GM18868 (cell line): Measurements from ENCODE around the gene SRCIN1.

Experiments used
- ATAC-seq: cut with Tn5 transposase; IDR thresholded peaks from one replicate; pipeline ENCODE4 v1.9.1; 2021; ENCODE audit warnings: mild to moderate bottlenecking, moderate library complexity; ENCODE audit not compliant: unreplicated experiment

SRCIN1 gene

GRCh38 chr17:38585056-38585917 lies 20.5 kb downstream of the SRCIN1 start:
- no peak for ATAC-seq

DNA sequence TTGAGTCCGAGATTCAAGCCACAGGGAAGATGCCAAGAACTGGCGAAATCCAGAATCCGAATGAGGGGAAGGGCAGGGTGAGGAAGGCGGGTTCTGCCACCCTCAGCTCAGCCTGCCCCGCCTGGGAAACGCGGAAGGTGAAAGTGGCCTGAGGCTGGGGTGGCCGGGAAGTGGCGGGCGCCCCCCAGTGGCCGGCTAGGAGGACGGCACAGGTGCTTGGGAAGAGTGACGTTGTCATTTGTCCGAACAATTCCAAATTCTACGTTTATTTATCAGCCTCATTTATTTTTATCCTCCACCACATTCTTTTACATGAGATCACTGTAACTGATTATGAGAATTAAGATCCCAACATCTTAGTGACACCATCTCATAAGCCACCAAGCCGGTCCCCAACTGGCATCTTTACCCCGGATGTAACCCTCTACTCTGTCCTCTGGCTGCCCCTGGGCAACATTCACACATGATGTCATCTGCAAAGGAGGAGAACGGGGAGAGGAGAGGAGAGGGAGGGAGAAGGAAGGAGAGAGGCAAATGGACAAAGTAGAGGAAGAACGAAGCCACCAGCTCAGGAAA lies 21.3 kb downstream of the SRCIN1 start:
- no peak for ATAC-seq

- no peak for ATAC-seq
Measured at GRCh38 chr17:38583828-38584349, 21.9 kb downstream of the SRCIN1 start.

DNA sequence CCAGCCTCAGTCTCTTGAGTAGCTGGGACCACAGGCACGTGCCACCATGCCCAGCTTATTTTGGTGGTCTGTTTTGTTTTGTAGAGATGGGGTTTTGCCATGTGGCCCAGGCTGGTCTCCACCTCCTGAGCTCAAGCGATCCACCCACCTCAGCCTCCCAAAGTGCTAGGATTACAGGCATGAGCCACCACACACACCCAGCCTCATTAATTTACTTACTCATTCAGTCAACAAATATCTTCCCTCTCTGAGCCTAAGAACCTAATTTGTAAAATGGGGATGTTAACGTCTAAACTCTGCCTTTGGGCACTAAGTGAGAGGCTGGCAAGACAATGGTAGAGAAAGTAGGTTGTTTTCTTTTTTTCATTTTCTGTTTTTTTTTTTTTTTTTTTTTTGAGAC lies 22.6 kb downstream of the SRCIN1 start:
- no peak for ATAC-seq

DNA sequence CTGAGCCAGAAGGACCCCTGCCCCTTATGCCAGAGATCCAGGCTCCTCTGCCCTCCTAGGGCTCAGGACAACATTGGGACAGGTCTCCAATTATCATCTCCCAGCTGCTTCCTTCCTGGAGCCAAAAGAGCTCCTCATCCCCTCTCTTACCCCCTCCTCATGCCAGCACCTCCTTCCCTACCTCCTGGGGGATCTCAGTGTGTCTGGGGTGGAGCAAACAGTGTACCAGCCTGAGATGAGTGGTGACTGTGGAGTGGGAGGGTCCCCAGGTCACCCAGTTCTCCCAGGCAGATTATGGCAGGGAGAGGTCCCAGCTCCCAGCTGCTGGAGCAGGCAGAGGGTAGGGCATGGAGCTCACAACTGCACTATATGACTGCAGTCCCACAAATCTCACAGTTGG lies 23.7 kb downstream of the SRCIN1 start:
- ATAC-seq = no peak

DNA sequence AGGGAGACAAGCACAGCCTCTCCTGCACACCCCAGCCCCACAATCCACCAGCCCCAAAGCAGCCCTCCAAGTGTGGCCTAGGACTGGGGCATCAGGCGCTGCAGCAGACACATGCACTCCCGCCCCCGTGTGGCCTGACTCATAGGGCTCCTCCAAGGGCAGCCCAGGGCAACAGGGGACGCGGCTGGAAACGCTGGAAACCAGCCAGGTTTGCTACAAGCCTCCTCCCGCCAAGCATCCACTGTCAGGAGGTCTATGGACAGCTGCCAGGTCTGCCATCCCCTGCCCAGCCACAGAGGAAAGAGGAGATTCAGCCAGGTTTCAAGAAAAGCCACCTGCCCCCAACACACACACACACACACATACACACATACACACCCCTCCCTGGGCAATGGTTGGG lies 25.8 kb downstream of the SRCIN1 start:
- ATAC-seq = no peak

GRCh38 chr17:38579083-38579480 lies 26.7 kb downstream of the SRCIN1 start:
- no peak for ATAC-seq

GRCh38 chr17:38578229-38579082 lies 27.3 kb downstream of the SRCIN1 start:
- no peak for ATAC-seq

DNA sequence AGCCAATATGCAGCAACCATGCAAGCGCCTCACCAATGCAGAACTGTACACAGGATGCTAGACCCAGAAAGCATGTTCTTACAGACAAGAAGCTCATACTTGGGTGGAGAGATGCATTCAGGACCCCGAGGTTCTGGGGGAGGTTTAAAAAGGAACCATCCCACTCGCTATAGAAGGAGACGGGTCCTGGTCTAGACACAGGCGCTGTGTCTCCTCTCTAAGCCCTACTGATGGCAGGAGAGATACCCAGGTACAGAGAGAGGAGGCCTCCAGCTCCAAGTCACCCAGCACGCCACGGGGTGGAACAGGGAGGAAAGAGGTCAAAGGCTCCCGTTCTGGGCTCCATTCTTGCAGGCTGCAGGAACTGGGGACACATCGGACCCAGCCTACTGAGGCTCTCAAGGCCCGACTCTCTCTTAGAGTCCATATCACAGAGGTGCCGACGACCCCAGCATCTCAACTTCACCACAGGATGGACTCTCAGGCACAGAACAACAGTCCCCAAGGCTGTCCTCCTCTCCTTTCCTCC lies 28.0 kb downstream of the SRCIN1 start:
- ATAC-seq = no peak

DNA sequence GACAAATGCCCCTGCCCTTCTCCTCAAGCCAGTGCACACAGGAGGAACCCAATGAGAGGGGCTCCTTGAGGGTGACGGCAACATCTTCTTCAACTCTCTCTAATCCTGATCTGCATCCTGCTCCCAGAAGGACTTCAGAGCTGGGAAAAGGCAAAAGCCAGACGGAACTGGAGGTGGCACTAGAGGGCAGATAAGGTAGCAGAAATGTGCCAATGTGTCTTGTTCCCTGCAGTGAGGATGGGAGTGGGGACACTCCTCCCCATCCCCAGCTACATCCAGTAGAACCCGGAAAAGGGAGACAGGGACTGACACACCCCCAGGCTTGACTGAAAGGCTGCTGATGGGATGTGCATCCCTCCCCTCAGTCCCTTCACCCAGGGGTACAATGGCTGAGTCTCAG lies 28.5 kb downstream of the SRCIN1 start:
- ATAC-seq = no peak

DNA sequence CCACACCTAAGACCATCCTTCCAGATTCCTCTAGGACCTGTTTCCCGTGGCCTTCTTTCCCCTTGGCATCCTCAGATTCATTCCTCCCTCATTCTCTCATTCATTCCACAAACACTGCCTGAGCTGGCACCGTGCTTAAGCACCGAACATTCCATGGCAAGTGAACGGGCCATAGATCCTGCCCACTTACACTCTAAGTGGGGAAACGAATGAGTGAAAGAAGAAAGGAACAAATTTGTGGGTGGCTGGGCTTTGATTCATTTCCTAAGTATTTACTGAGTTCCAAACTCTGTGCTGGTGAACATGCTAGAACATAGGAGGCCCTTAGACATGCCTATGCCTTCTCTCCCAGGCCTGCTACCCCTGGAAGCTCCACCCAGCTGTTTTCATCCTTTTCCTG lies 30.0 kb downstream of the SRCIN1 start:
- no peak for ATAC-seq

DNA sequence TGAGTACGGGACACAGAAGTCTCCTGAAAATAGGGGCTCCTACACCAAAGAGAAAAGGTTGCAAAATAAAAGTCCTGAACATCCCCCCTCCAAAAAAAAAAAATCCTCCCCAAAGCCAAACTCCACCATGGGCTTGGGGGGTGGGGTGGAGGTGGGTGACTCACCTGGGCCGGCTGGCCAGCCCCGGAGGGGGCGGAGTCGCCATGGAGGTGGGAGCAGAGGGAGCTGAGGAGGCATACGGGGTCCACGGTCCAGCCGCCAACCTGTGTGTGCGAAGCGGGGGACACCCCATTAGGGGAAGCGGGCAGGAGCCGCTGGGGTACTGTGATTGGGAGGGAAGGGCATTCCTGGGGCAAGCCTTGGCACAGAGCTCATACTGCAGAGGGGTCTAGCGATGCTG lies 31.0 kb downstream of the SRCIN1 start:
- no peak for ATAC-seq

- no peak for ATAC-seq
Measured at GRCh38 chr17:38572669-38573365, 32.9 kb downstream of the SRCIN1 start.

DNA sequence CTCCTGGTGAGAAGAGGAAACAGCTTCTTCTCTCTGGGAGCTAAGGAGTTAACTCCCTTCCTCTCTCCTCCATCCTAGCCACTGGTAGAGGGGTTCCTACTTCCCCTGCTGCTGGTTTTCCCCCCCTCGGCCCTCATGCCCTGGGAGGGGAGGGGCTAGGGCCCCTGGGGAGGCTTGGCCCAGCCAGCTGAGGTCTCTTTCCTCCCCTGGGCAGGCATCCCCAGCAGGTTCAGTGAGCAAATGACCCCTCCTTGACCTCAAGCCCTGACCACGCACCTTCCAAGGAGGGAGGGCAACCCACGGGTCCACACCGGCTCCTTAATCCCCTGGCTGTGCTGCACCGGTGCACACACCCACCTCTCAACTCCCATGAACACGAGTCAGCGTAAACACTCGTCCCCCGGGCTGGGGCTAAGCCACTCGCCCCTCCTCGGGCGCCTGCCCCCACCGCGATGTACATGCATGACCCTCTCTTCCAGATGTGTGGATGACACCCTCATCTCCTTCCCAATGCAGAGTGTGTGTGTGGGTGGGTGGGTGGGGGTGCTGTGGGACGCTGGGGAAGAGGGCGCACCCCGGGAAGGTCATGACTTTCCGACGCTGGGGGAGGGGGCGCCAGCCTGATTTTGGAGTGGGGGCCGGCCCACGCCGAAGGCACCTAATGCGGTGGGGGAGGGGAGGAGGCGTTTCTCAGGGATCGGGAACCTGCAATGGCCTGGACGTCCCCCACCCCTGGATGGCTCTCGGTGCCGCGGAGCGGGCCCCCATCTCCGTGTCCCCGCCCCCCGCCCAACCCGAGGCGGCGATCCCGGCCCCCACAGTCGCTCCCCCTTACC lies 33.7 kb downstream of the SRCIN1 start:
- no peak for ATAC-seq

DNA sequence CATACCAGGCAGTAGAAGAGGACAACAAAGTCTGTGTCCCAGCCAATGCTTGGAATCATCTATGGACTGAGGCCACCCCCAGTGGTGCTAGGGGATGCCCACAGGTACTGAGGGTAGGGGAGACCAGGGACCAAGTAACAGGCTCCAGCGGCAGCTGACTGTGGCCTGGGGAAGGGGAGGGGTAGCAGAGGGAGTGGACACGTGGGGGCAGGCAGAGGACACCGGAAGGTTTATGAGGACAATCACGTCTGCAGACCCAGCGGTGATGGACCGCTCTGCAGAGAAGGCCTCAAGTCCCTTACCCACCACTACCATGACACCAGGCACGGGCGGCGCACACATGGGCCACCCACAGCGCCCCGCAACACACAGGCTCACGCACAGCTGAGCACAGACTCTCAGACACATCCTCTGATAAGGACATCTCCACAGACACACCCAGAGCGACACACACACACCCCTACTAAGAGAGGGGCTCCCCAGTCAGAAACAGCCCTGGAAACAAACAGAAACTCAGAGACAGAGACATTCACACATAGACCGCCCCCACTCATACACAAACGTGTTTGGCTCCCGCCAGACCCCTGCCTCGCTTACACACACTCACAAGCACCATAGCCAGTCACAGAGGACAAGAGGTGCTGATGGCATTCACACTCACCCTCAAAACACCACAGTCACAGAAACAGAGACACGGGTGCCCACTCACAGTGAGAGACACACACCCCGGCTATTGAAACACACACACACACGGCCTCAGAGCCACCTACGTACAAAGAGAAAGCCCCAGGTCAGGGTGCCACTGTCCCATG lies 35.8 kb downstream of the SRCIN1 start:
- no peak for ATAC-seq

DNA sequence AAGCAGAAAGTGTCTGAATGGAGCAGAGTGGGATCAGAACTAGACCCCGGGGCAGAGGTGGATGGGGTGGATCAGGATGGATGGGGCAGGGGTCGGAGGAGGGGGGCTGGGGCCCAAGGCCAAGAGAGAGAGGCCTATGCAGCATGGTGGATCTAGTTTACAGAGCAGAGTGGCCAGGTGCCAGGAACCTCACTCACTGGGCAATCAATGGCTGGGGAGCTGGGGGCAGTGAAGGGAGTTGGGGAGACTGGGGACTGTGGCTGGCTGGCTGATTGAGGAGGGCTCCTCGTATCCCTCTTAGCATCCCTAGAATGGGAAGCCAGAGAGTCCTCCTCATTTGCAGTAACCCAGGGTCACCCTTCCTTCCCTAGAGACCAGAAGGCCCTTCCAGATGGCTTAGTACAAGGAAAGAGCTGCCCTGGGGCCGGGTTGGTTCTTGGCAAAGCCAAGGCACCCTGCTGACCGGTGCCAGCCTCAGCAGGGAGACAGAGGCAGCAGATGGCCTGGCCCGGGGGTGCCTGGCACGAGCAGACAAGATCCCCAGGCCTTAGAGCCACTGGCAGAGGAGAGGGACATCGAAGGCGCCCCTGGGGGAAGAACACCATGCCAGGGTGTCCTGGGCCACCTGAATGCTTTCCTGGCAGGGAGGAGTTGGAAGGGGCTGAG lies 36.8 kb downstream of the SRCIN1 start:
- ATAC-seq = no peak

- no peak for ATAC-seq
Measured at GRCh38 chr17:38568274-38568673, 37.5 kb downstream of the SRCIN1 start.

- no peak for ATAC-seq
Measured at GRCh38 chr17:38567350-38567749, 38.4 kb downstream of the SRCIN1 start.
